HEK293 (cell line): ENCODE results near the gene TYMS.

Source experiments
- CTCF ChIP-seq: fragments of 450-650 bp; formaldehyde crosslinking; IDR thresholded peaks from 2 replicates; pipeline ENCODE4 v1.5.1; 2016; ENCODE audit warnings: missing biosample characterization, missing genetic modification characterization
- GLIS1 ChIP-seq: fragments of 450-650 bp; formaldehyde crosslinking; IDR thresholded peaks from 2 replicates; pipeline ENCODE4 v1.5.1; 2016; ENCODE audit warnings: missing biosample characterization, missing genetic modification characterization
- PATZ1 ChIP-seq: fragments of 450-650 bp; formaldehyde crosslinking; IDR thresholded peaks from 2 replicates; pipeline ENCODE4 v1.5.1; 2016; ENCODE audit warnings: missing biosample characterization, missing genetic modification characterization
- ZFP41 ChIP-seq: fragments of 450-650 bp; formaldehyde crosslinking; IDR thresholded peaks from 2 replicates; pipeline ENCODE4 v1.5.1; 2016; ENCODE audit warnings: missing biosample characterization, missing genetic modification characterization, borderline replicate concordance
- ZNF157 ChIP-seq: fragments of 450-650 bp; formaldehyde crosslinking; IDR thresholded peaks from 2 replicates; pipeline ENCODE4 v1.5.1; 2016; ENCODE audit warnings: missing biosample characterization, missing genetic modification characterization
- ZNF174 ChIP-seq: fragments of 450-650 bp; formaldehyde crosslinking; IDR thresholded peaks from 2 replicates; pipeline ENCODE4 v1.5.0; 2017; ENCODE audit warnings: missing biosample characterization, mild to moderate bottlenecking, missing genetic modification characterization
- ZNF202 ChIP-seq: fragments of 450-650 bp; formaldehyde crosslinking; IDR thresholded peaks from 2 replicates; pipeline ENCODE4 v1.5.1; 2016; ENCODE audit warnings: missing biosample characterization, missing genetic modification characterization, borderline replicate concordance
- ZNF549 ChIP-seq: fragments of 450-650 bp; IDR thresholded peaks from 2 replicates; pipeline ENCODE4 v1.5.1; 2018; ENCODE audit warnings: missing biosample characterization, missing genetic modification characterization, mild to moderate bottlenecking, inconsistent platforms, moderate library complexity
- ZNF560 ChIP-seq: fragments of 450-650 bp; formaldehyde crosslinking; IDR thresholded peaks from 2 replicates; pipeline ENCODE4 v1.5.1; 2017; ENCODE audit warnings: missing biosample characterization, missing genetic modification characterization, borderline replicate concordance
- ZNF837 ChIP-seq: fragments of 450-650 bp; formaldehyde crosslinking; IDR thresholded peaks from 2 replicates; pipeline ENCODE4 v1.5.1; 2016; ENCODE audit warnings: missing biosample characterization, missing genetic modification characterization
- TF ChIP-seq, protein P1 (sequence below): fragments of 450-650 bp; formaldehyde crosslinking; IDR thresholded peaks from 2 replicates; pipeline ENCODE4 v1.5.1; 2016; ENCODE audit warnings: missing biosample characterization, missing genetic modification characterization

GRCh38 chr18:673769-674168 is 16.3 kb downstream of the TYMS start:
- TF ChIP-seq ZNF157, result no peak
- TF ChIP-seq PATZ1 (tag by site-specific recombination), result no peak
- TF ChIP-seq ZNF560 (tag by site-specific recombination), result no peak
- TF ChIP-seq CTCF, result no peak
- TF ChIP-seq GLIS1 (tag by site-specific recombination), result no peak
- no peak for TF ChIP-seq ZNF549 (tag by site-specific recombination)
- no peak for TF ChIP-seq ZNF202 (tag by site-specific recombination)
- no peak for TF ChIP-seq ZFP41 (tag by site-specific recombination)
- no peak for TF ChIP-seq ZNF837 (tag by site-specific recombination)
- no peak for TF ChIP-seq ZNF174 (tag by site-specific recombination)
- TF ChIP-seq, protein P1, sequence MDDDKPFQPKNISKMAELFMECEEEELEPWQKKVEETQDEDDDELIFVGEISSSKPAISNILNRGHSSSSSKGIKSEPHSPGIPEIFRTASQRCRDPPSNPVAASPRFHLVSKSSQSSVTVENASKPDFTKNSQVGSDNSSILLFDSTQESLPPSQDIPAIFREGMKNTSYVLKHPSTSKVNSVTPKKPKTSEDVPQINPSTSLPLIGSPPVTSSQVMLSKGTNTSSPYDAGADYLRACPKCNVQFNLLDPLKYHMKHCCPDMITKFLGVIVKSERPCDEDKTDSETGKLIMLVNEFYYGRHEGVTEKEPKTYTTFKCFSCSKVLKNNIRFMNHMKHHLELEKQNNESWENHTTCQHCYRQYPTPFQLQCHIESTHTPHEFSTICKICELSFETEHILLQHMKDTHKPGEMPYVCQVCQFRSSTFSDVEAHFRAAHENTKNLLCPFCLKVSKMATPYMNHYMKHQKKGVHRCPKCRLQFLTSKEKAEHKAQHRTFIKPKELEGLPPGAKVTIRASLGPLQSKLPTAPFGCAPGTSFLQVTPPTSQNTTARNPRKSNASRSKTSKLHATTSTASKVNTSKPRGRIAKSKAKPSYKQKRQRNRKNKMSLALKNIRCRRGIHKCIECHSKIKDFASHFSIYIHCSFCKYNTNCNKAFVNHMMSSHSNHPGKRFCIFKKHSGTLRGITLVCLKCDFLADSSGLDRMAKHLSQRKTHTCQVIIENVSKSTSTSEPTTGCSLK, result no peak
